ENCODE data around the gene PTPRN2. TPM values are rescaled to one million over a fixed set of nuclear protein-coding genes. Genes with fewer than 3 reads are reported as not detected.
A peak's percentile ranks its signal among the peaks of the same experiment; 100 is the strongest.

PTPRN2 gene
- total RNA-seq, 1 donor from 2014 or later, result 11.4 TPM

DNA sequence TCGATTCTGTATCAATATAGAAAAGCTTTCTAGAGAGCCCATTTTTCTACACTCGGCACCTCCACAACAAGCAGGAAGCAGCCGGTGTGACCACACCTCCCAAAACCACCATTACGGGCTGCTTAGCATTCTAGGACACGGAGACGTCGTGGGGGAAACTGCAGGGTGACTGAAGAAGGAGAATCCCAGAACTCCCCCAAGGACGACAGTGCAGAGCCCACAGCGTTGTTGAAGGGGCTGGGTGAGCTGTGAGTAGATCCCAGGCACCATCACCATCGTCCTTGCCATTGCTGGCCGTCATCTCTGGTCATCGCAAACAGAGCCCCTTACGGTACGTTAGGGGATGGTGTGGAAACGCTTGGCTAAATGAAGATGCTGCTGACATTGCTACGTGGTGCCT lies 351.8 kb downstream of the PTPRN2 start:
- Mint-ChIP-seq H3K4me1 (ENCODE audit: low read depth) (no peaks in the 10 kb centered on the region), H3K9me3 (ENCODE audit: low read depth) (peaks cover 40% of the 10 kb centered on the region), H3K36me3 (ENCODE audit: insufficient read depth) (peaks cover 1% of the 10 kb centered on the region), H3K4me3 (ENCODE audit: low read depth) (no peak overlapping the region), H3K27ac (no peak overlapping the region), H3K27me3 (peaks cover 3% of the 10 kb centered on the region)
- DNase-seq (ENCODE audit: low spot score, unreplicated experiment), result no peak
- TF ChIP-seq, protein P1, sequence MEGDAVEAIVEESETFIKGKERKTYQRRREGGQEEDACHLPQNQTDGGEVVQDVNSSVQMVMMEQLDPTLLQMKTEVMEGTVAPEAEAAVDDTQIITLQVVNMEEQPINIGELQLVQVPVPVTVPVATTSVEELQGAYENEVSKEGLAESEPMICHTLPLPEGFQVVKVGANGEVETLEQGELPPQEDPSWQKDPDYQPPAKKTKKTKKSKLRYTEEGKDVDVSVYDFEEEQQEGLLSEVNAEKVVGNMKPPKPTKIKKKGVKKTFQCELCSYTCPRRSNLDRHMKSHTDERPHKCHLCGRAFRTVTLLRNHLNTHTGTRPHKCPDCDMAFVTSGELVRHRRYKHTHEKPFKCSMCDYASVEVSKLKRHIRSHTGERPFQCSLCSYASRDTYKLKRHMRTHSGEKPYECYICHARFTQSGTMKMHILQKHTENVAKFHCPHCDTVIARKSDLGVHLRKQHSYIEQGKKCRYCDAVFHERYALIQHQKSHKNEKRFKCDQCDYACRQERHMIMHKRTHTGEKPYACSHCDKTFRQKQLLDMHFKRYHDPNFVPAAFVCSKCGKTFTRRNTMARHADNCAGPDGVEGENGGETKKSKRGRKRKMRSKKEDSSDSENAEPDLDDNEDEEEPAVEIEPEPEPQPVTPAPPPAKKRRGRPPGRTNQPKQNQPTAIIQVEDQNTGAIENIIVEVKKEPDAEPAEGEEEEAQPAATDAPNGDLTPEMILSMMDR (IDR thresholded peaks at IDR 0.05; ENCODE audit: unreplicated experiment), result no peak

DNA sequence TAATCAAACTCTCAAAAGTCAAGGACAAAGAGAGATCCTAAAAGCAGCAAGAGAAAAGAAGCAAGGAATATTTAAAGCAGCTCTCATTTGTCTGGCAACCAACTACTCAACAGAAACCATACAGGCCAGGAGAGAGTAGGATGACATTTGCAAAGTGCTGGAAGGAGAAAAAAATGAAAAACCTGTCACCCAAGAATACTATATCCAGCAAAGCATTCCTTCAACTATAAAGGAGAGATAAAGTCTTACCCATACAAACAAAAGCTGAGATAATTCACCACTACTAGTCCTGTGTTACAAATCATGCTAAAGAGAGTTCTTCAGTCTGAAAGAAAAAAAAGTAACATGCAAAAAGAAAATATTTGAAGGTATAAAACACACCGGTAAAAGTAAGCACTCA lies 357.7 kb downstream of the PTPRN2 start:
- Mint-ChIP-seq H3K9me3 (ENCODE audit: low read depth) (peaks cover 54% of the 10 kb centered on the region), H3K36me3 (ENCODE audit: insufficient read depth) (peaks cover 1% of the 10 kb centered on the region)
- TF ChIP-seq, protein P1 (IDR thresholded peaks at IDR 0.05; ENCODE audit: unreplicated experiment), result no peak

GRCh38 chr7:158228986-158229385 lies 358.6 kb downstream of the PTPRN2 start:
- H3K4me1 Mint-ChIP-seq (ENCODE audit: low read depth), result no peaks in the 10 kb centered on the region
- TF ChIP-seq, protein P1 (IDR thresholded peaks at IDR 0.05; ENCODE audit: unreplicated experiment), result peak; percentile 41
- no peak overlapping the region for H3K4me3 Mint-ChIP-seq (ENCODE audit: low read depth)
- H3K36me3 Mint-ChIP-seq (ENCODE audit: insufficient read depth), result peaks cover 1% of the 10 kb centered on the region
- H3K27ac Mint-ChIP-seq, result no peak overlapping the region
- H3K9me3 Mint-ChIP-seq (ENCODE audit: low read depth), result peaks cover 50% of the 10 kb centered on the region
- DNase-seq (ENCODE audit: low spot score, unreplicated experiment), result no peak
- peaks cover 3% of the 10 kb centered on the region for H3K27me3 Mint-ChIP-seq

More for the DNA sequence above, 357.7 kb downstream of the PTPRN2 start:
- H3K4me1 Mint-ChIP-seq (ENCODE audit: low read depth), result no peaks in the 10 kb centered on the region
- peaks cover 3% of the 10 kb centered on the region for H3K27me3 Mint-ChIP-seq
- no peak overlapping the region for H3K4me3 Mint-ChIP-seq (ENCODE audit: low read depth)
- no peak overlapping the region for H3K27ac Mint-ChIP-seq
- DNase-seq (ENCODE audit: low spot score, unreplicated experiment), result no peak

GRCh38 chr7:158228131-158228530 lies 359.5 kb downstream of the PTPRN2 start:
- H3K9me3 Mint-ChIP-seq (ENCODE audit: low read depth), result peaks cover 49% of the 10 kb centered on the region
- no peak for DNase-seq (ENCODE audit: low spot score, unreplicated experiment)

DNA sequence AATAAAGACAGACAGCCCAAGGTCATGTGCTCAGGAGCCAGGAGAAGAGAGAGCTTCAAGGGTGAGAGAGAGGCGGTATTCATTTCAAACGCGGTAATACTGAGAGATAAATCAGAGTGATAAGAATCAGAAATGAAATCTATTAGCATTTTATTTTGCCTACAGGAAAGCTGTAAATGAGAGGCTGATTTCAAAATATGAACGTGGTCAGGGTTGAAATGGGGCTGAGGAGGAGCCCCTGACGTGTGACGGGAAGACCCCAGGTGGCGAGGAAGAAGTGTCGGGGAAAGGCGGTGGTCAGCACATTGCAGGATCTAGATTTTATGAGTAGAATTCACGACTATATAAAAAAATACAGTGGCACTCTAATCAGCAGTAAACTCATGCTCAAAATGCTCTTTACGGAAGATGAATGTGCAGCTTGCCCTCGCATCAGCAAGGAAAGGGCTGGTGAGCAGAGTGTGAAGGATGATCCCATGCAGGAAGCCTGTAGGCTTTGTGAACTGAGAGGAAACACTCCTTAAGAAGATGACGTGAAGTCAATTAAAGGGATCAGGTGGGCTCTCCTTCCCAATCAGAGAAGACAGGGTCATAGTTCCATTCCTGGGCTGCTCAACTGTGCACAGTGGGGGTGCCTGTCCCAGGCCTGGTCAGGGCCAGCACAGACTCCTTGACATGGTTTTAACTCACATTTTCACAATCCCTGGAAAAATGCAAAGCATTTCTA lies 360.2 kb downstream of the PTPRN2 start:
- Mint-ChIP-seq H3K4me1 (ENCODE audit: low read depth) (no peaks in the 10 kb centered on the region), H3K27ac (no peak overlapping the region), H3K36me3 (ENCODE audit: insufficient read depth) (peaks cover 1% of the 10 kb centered on the region), H3K9me3 (ENCODE audit: low read depth) (peaks cover 49% of the 10 kb centered on the region), H3K27me3 (peaks cover 3% of the 10 kb centered on the region), H3K4me3 (ENCODE audit: low read depth) (no peak overlapping the region)
- TF ChIP-seq, protein P1 (IDR thresholded peaks at IDR 0.05; ENCODE audit: unreplicated experiment), result no peak
- DNase-seq (ENCODE audit: low spot score, unreplicated experiment), result no peak

More at GRCh38 chr7:158228131-158228530, 359.5 kb downstream of the PTPRN2 start:
- Mint-ChIP-seq H3K27ac (no peak overlapping the region), H3K36me3 (ENCODE audit: insufficient read depth) (peaks cover 1% of the 10 kb centered on the region), H3K27me3 (peaks cover 3% of the 10 kb centered on the region), H3K4me3 (ENCODE audit: low read depth) (no peak overlapping the region), H3K4me1 (ENCODE audit: low read depth) (no peaks in the 10 kb centered on the region)
- TF ChIP-seq, protein P1 (IDR thresholded peaks at IDR 0.05; ENCODE audit: unreplicated experiment), result no peak
